ENCODE measurements around the gene AREL1. TPM values are rescaled to one million over a fixed set of nuclear protein-coding genes. Genes with fewer than 3 reads are reported as not detected.
A peak's percentile ranks its signal among the peaks of the same experiment; 100 is the strongest.

The AREL1 gene
- polyA plus RNA-seq, 3 donors, result 33.3 to 35.1 (median 33.4) TPM

- DNase-seq (ENCODE audit: extremely low read depth in 1 of 11, low read depth in 9 of 11, low spot score in 4 of 11), result no peak
These were observed 92.0 kb downstream of the AREL1 start for GRCh38 chr14:74620923-74621322.

- no peak for DNase-seq (ENCODE audit: extremely low read depth in 1 of 11, low read depth in 9 of 11, low spot score in 4 of 11)
These were observed 92.4 kb downstream of the AREL1 start for GRCh38 chr14:74620497-74620921.

GRCh38 chr14:74619672-74620131 is 93.2 kb downstream of the AREL1 start:
- no peak for DNase-seq (ENCODE audit: extremely low read depth in 1 of 11, low read depth in 9 of 11, low spot score in 4 of 11)

GRCh38 chr14:74618078-74618952 is 94.6 kb downstream of the AREL1 start:
- DNase-seq (ENCODE audit: extremely low read depth in 1 of 11, low read depth in 9 of 11, low spot score in 4 of 11), result no peak

- no peak for DNase-seq (ENCODE audit: extremely low read depth in 1 of 11, low read depth in 9 of 11, low spot score in 4 of 11)
These were observed 95.7 kb downstream of the AREL1 start for GRCh38 chr14:74616996-74617700.

- DNase-seq (ENCODE audit: extremely low read depth in 1 of 11, low read depth in 9 of 11, low spot score in 4 of 11), result no peak
These were observed 96.4 kb downstream of the AREL1 start for GRCh38 chr14:74616507-74616906.

- DNase-seq (ENCODE audit: extremely low read depth in 1 of 11, low read depth in 9 of 11, low spot score in 4 of 11), result no peak
These were observed 97.1 kb downstream of the AREL1 start for GRCh38 chr14:74615735-74616134.

- no peak for DNase-seq (ENCODE audit: extremely low read depth in 1 of 11, low read depth in 9 of 11, low spot score in 4 of 11)
These were observed 98.1 kb downstream of the AREL1 start for GRCh38 chr14:74614508-74615495.

- DNase-seq (ENCODE audit: extremely low read depth in 1 of 11, low read depth in 9 of 11, low spot score in 4 of 11), result no peak
These were observed 99.5 kb downstream of the AREL1 start for GRCh38 chr14:74613211-74613914.

- DNase-seq (ENCODE audit: extremely low read depth in 1 of 11, low read depth in 9 of 11, low spot score in 4 of 11), result peak in 9 of 11 donors; percentile 37 to 73 (median 66)
These were observed 100.4 kb downstream of the AREL1 start for GRCh38 chr14:74612350-74613021.

- no peak for DNase-seq (ENCODE audit: extremely low read depth in 1 of 11, low read depth in 9 of 11, low spot score in 4 of 11)
These were observed 101.1 kb downstream of the AREL1 start, which contains the start of gene LTBP2 for GRCh38 chr14:74611650-74612349. Gene LTBP2, minus strand, starts transcription at chr14:74612237. Its CDS starts 293 bp downstream, at chr14:74611944.

Other genes starting within 250 kb of the AREL1 start
- 100 to 1,000 TPM; 305 to 328 (median 320) TPM for gene NPC2, start 219.8 kb downstream of the AREL1 start, polyA plus RNA-seq (ENCODE audit: insufficient read length in 3 of 3)
- 10 to 100 TPM; 39.4 to 43.0 (median 42.7) TPM for gene ISCA2, start 219.3 kb downstream of the AREL1 start, polyA plus RNA-seq (ENCODE audit: insufficient read length in 3 of 3)
- gene LTBP2, start 100.8 kb downstream of the AREL1 start, polyA plus RNA-seq (ENCODE audit: insufficient read length in 3 of 3), result 1 to 10 TPM; 2.5 to 6.0 (median 3.2) TPM
- gene FCF1, start 64 bp upstream of the AREL1 start, polyA plus RNA-seq (ENCODE audit: insufficient read length in 3 of 3), result 10 to 100 TPM; 55.7 to 67.7 (median 56.2) TPM
- gene YLPM1, start 50.2 kb upstream of the AREL1 start, polyA plus RNA-seq (ENCODE audit: insufficient read length in 3 of 3), result 100 to 1,000 TPM in 1 of 3 donors, 10 to 100 TPM in 2; 94.2 to 115 (median 98.0) TPM
- gene PROX2, start 163.1 kb upstream of the AREL1 start, polyA plus RNA-seq (ENCODE audit: insufficient read length in 3 of 3), result 1 to 10 TPM in 2 of 3 donors, under 1 TPM in 1; 0.98 to 2.9 (median 1.2) TPM
- gene DLST, start 168.8 kb upstream of the AREL1 start, polyA plus RNA-seq (ENCODE audit: insufficient read length in 3 of 3), result 100 to 1,000 TPM; 116 to 132 (median 122) TPM
- 1 to 10 TPM in 2 of 3 donors, under 1 TPM in 1; 0.79 to 1.9 (median 1.6) TPM for gene RPS6KL1, start 210.2 kb upstream of the AREL1 start, polyA plus RNA-seq (ENCODE audit: insufficient read length in 3 of 3)
- gene PGF, start 242.5 kb upstream of the AREL1 start, polyA plus RNA-seq (ENCODE audit: insufficient read length in 3 of 3), result 10 to 100 TPM in 1 of 3 donors, 1 to 10 TPM in 2; 6.7 to 12.0 (median 8.2) TPM

All from renal cortex interstitium (tissue), 11 donors.